SU-DHL-6 (cell line): ENCODE data around the gene MAP4.

Source experiments
- H2AFZ ChIP-seq: fragments of 200-600 bp; sonication (generic); 2 replicates; pipeline ENCODE4 v1.6.1; 2014; ENCODE audit warnings: low read depth, mild to moderate bottlenecking, moderate library complexity, mixed read lengths, antibody characterized with exemption, low read length; ENCODE audit not compliant: severe bottlenecking
- H3F3A ChIP-seq: fragments of 200-600 bp; shearing (Covaris generic); 2 replicates; pipeline ENCODE4 v1.6.0; 2016; ENCODE audit warnings: antibody characterized with exemption, mild to moderate bottlenecking; ENCODE audit not compliant: insufficient read depth
- H3K27ac ChIP-seq: fragments of 200-600 bp; sonication (generic); 2 replicates; pipeline ENCODE4 v1.5.1; 2016; ENCODE audit warnings: low read depth, mild to moderate bottlenecking, low read length, moderate library complexity, mixed read lengths
- H3K27me3 ChIP-seq: fragments of 200-600 bp; sonication (generic), shearing (Covaris generic); 2 replicates; pipeline ENCODE4 v1.6.0; 2014; ENCODE audit warnings: mild to moderate bottlenecking, low read length
- H3K36me3 ChIP-seq: fragments of 200-600 bp; sonication (generic); 2 replicates; pipeline ENCODE4 v1.6.1; 2014; ENCODE audit warnings: mild to moderate bottlenecking, low read length, mixed read lengths
- H3K4me2 ChIP-seq: fragments of 300-600, 200-600 bp; shearing (Covaris generic), sonication (generic); 2 replicates; pipeline ENCODE4 v1.6.0; 2014; ENCODE audit warnings: low read length, low read depth, mild to moderate bottlenecking; ENCODE audit not compliant: poor library complexity, severe bottlenecking
- H3K4me3 ChIP-seq: fragments of 200-600 bp; sonication (generic); 2 replicates; pipeline ENCODE4 v1.5.1; 2014; ENCODE audit warnings: antibody characterized with exemption, low read length, mild to moderate bottlenecking, mixed read lengths; ENCODE audit not compliant: insufficient read depth, poor library complexity, severe bottlenecking
- H3K79me2 ChIP-seq: fragments of 200-600 bp; sonication (generic); 2 replicates; pipeline ENCODE4 v1.6.1; 2014; ENCODE audit warnings: mild to moderate bottlenecking, low read length, moderate library complexity; ENCODE audit not compliant: insufficient read depth
- H3K9ac ChIP-seq: fragments of 200-600 bp; sonication (generic); 2 replicates; pipeline ENCODE4 v1.7.0; 2014; ENCODE audit warnings: mild to moderate bottlenecking, low read length
- H3K9me2 ChIP-seq: fragments of 200-600 bp; sonication (generic); replicated peaks from 2 replicates; pipeline ENCODE4 v1.6.1; 2014; ENCODE audit warnings: low read length; ENCODE audit not compliant: insufficient read depth
- H3K9me3 ChIP-seq: fragments of 200-600 bp; sonication (generic); 2 replicates; pipeline ENCODE4 v1.6.1; 2014; ENCODE audit warnings: low read length, mixed read lengths; ENCODE audit not compliant: insufficient read depth
- H4K20me1 ChIP-seq: fragments of 200-600 bp; sonication (generic); 2 replicates; pipeline ENCODE4 v1.6.1; 2014; ENCODE audit warnings: low read depth, mild to moderate bottlenecking, antibody characterized with exemption, low read length, moderate library complexity, mixed read lengths
- CTCF ChIP-seq: fragments of 200-600 bp; sonication (generic); IDR thresholded peaks from one replicate; pipeline ENCODE4 v1.5.1; 2017; ENCODE audit warnings: antibody characterized with exemption, mild to moderate bottlenecking, low read length, moderate library complexity; ENCODE audit not compliant: insufficient read depth, poor library complexity, severe bottlenecking
- EZH2phosphoT487 ChIP-seq: fragments of 200-600 bp; sonication (generic), shearing (Covaris generic); conservative IDR thresholded peaks from 2 replicates; pipeline ENCODE4 v1.6.1; 2018; ENCODE audit warnings: mild to moderate bottlenecking, antibody characterized with exemption, low read length, moderate library complexity, mixed read lengths

Gene MAP4

GRCh38 chr3:47849699-47850563 is 166.3 kb downstream of the MAP4 start:
- TF ChIP-seq CTCF = peak; percentile 10
- no peak for TF ChIP-seq EZH2phosphoT487
- no peaks in the 10 kb centered on the region for H3K27me3 ChIP-seq
- H4K20me1 ChIP-seq = no peaks in the 10 kb centered on the region
- no peak overlapping the region for H3K9ac ChIP-seq
- H3K4me3 ChIP-seq = no peak overlapping the region
- no peak overlapping the region for H2AFZ ChIP-seq
- no peaks in the 10 kb centered on the region for H3K9me2 ChIP-seq
- no peaks in the 10 kb centered on the region for H3K79me2 ChIP-seq
- H3K27ac ChIP-seq = no peak overlapping the region
- no peak overlapping the region for H3K4me2 ChIP-seq
- H3F3A ChIP-seq = no peaks in the 10 kb centered on the region; the same call in 1 of the 2 replicates
- no peaks in the 10 kb centered on the region for H3K36me3 ChIP-seq
- H3K9me3 ChIP-seq = no peaks in the 10 kb centered on the region

- H3K4me2 ChIP-seq = no peak overlapping the region
- H3K27me3 ChIP-seq = no peaks in the 10 kb centered on the region
- no peak overlapping the region for H3K4me3 ChIP-seq
- H3K36me3 ChIP-seq = no peaks in the 10 kb centered on the region
- H3K79me2 ChIP-seq = no peaks in the 10 kb centered on the region
- H3F3A ChIP-seq = no peaks in the 10 kb centered on the region; the same call in 1 of the 2 replicates
- no peak overlapping the region for H2AFZ ChIP-seq
- no peaks in the 10 kb centered on the region for H3K9me2 ChIP-seq
- H3K27ac ChIP-seq = no peak overlapping the region
- no peak for TF ChIP-seq CTCF
- H3K9me3 ChIP-seq = no peaks in the 10 kb centered on the region
- H4K20me1 ChIP-seq = no peaks in the 10 kb centered on the region
- H3K9ac ChIP-seq = no peak overlapping the region
Measured at GRCh38 chr3:47849186-47849698, 167.0 kb downstream of the MAP4 start.

GRCh38 chr3:47848599-47849117 is 167.6 kb downstream of the MAP4 start:
- H4K20me1 ChIP-seq = no peaks in the 10 kb centered on the region
- H3K9me3 ChIP-seq = no peaks in the 10 kb centered on the region
- H3K4me3 ChIP-seq = no peak overlapping the region
- H3K36me3 ChIP-seq = no peaks in the 10 kb centered on the region
- H3K9ac ChIP-seq = no peak overlapping the region
- no peaks in the 10 kb centered on the region for H3K79me2 ChIP-seq
- no peaks in the 10 kb centered on the region for H3K9me2 ChIP-seq
- H3K27ac ChIP-seq = no peak overlapping the region
- H3F3A ChIP-seq = no peaks in the 10 kb centered on the region; the same call in 1 of the 2 replicates
- H3K27me3 ChIP-seq = no peaks in the 10 kb centered on the region
- no peak for TF ChIP-seq EZH2phosphoT487
- no peak for TF ChIP-seq CTCF
- no peak overlapping the region for H3K4me2 ChIP-seq
- no peak overlapping the region for H2AFZ ChIP-seq
